ENCODE results near the gene GHRHR. TPM values are rescaled to one million over a fixed set of nuclear protein-coding genes. Genes with fewer than 3 reads are reported as not detected.
A peak's percentile ranks its signal among the peaks of the same experiment; 100 is the strongest.

Gene GHRHR
- total and polyA plus RNA-seq, 9 donors: not detected

DNA sequence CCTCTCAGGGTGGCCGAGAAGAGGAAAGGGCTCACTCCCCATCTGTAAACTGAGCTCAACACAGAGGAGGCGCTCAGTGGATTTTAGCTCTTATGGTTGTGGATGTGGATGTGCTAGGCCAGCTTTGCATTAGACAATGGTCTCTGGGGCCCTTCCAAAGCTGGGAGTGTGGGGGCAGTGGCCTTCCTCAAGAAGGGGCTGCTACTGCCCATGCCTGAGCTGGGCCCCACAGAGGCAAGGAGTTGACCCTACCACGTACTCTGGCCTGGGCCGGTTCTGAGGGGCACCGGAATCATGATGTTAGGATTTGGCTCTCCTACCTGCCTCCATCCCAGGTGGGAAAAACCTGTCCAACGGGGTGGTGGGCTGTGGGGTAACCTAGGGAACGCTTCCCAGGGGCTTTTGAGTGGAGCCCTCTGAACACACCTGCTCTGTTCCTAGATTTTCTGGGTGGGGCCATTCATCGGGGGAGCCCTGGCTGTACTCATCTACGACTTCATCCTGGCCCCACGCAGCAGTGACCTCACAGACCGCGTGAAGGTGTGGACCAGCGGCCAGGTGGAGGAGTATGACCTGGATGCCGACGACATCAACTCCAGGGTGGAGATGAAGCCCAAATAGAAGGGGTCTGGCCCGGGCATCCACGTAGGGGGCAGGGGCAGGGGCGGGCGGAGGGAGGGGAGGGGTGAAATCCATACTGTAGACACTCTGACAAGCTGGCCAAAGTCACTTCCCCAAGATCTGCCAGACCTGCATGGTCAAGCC lies 40.6 kb upstream of the GHRHR start:
- WGBS, 3 donors: 92 to 93% (median 93%) methylated on average over 19 of the region's 19 CpGs
- no peak for TF ChIP-seq EP300 (IDR thresholded peaks at IDR 0.05)
- no peak for TF ChIP-seq POLR2A (IDR thresholded peaks at IDR 0.05)
- TF ChIP-seq, protein P1, sequence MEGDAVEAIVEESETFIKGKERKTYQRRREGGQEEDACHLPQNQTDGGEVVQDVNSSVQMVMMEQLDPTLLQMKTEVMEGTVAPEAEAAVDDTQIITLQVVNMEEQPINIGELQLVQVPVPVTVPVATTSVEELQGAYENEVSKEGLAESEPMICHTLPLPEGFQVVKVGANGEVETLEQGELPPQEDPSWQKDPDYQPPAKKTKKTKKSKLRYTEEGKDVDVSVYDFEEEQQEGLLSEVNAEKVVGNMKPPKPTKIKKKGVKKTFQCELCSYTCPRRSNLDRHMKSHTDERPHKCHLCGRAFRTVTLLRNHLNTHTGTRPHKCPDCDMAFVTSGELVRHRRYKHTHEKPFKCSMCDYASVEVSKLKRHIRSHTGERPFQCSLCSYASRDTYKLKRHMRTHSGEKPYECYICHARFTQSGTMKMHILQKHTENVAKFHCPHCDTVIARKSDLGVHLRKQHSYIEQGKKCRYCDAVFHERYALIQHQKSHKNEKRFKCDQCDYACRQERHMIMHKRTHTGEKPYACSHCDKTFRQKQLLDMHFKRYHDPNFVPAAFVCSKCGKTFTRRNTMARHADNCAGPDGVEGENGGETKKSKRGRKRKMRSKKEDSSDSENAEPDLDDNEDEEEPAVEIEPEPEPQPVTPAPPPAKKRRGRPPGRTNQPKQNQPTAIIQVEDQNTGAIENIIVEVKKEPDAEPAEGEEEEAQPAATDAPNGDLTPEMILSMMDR (IDR thresholded peaks at IDR 0.05): no peak
- Histone ChIP-seq H3K27me3 (no peaks in the 10 kb centered on the region), H3K4me1 (ENCODE audit: insufficient read depth) (no peaks in the 10 kb centered on the region), H3K9me3 (no peaks in the 10 kb centered on the region), H3K36me3 (no peaks in the 10 kb centered on the region), H3K4me3 (no peak overlapping the region), H3K27ac (no peak overlapping the region)
- DNase-seq: peak; percentile 2 to 16 (median 6)
- intact Hi-C loops (cut with DNase I): no loop called here

DNA sequence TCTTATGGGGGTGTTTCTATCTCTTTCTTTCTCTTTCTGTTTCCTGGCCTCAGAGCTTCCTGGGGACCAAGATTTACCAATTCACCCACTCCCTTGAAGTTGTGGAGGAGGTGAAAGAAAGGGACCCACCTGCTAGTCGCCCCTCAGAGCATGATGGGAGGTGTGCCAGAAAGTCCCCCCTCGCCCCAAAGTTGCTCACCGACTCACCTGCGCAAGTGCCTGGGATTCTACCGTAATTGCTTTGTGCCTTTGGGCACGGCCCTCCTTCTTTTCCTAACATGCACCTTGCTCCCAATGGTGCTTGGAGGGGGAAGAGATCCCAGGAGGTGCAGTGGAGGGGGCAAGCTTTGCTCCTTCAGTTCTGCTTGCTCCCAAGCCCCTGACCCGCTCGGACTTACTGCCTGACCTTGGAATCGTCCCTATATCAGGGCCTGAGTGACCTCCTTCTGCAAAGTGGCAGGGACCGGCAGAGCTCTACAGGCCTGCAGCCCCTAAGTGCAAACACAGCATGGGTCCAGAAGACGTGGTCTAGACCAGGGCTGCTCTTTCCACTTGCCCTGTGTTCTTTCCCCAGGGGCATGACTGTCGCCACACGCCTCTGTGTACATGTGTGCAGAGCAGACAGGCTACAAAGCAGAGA lies 39.9 kb upstream of the GHRHR start:
- peak; percentile 5 to 15 (median 6) for DNase-seq
- WGBS, 3 donors: 80 to 85% (median 81%) methylated on average over 13 of the region's 13 CpGs
- no peaks in the 10 kb centered on the region for H3K9me3 ChIP-seq
- no peak for TF ChIP-seq POLR2A (IDR thresholded peaks at IDR 0.05)
- TF ChIP-seq, protein P1 (IDR thresholded peaks at IDR 0.05): no peak
- TF ChIP-seq EP300 (IDR thresholded peaks at IDR 0.05): no peak
- no peak overlapping the region for H3K4me3 ChIP-seq
- H3K27me3 ChIP-seq: no peaks in the 10 kb centered on the region
- H3K4me1 ChIP-seq (ENCODE audit: insufficient read depth): no peaks in the 10 kb centered on the region
- intact Hi-C loops (cut with DNase I): no loop called here
- H3K27ac ChIP-seq: no peak overlapping the region
- no peaks in the 10 kb centered on the region for H3K36me3 ChIP-seq

DNA sequence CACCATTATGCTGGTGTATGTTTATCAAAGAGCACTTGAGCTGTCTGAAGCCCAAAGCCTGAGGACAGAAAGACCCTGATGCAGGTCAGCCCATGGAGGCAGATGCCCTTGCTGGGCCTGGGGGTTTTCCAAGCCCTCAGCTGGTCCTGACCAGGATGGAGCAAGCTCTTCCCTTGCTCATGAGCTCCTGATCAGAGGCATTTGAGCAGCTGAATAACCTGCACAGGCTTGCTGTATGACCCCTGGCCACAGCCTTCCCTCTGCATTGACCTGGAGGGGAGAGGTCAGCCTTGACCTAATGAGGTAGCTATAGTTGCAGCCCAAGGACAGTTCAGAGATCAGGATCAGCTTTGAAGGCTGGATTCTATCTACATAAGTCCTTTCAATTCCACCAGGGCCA lies 39.1 kb upstream of the GHRHR start:
- Histone ChIP-seq H3K4me1 (ENCODE audit: insufficient read depth) (no peaks in the 10 kb centered on the region), H3K36me3 (no peaks in the 10 kb centered on the region), H3K27me3 (no peaks in the 10 kb centered on the region), H3K9me3 (no peaks in the 10 kb centered on the region), H3K27ac (no peak overlapping the region), H3K4me3 (no peak overlapping the region)
- peak in 3 of 5 donors; percentile 1 to 16 (median 6) for DNase-seq
- intact Hi-C loops (cut with DNase I): no loop called here
- TF ChIP-seq EP300 (IDR thresholded peaks at IDR 0.05) (no peak), POLR2A (IDR thresholded peaks at IDR 0.05) (no peak)
- TF ChIP-seq, protein P1 (IDR thresholded peaks at IDR 0.05): no peak

DNA sequence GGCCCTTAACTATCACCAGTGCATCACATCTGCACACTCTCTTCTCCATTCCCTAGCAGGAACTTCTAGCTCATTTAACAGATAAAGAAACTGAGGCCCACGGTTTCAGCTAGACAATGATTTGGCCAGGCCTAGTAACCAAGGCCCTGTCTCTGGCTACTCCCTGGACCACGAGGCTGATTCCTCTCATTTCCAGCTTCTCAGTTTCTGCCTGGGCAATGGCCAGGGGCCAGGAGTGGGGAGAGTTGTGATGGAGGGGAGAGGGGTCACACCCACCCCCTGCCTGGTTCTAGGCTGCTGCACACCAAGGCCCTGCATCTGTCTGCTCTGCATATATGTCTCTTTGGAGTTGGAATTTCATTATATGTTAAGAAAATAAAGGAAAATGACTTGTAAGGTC lies 38.6 kb upstream of the GHRHR start:
- H3K36me3 ChIP-seq: no peaks in the 10 kb centered on the region
- intact Hi-C loops (cut with DNase I): no loop called here

More for the DNA sequence above, 38.6 kb upstream of the GHRHR start:
- WGBS, 3 donors: 61 to 77% (median 65%) methylated on average over 2 of the region's 2 CpGs
- TF ChIP-seq EP300 (IDR thresholded peaks at IDR 0.05) (no peak), POLR2A (IDR thresholded peaks at IDR 0.05) (no peak)
- TF ChIP-seq, protein P1 (IDR thresholded peaks at IDR 0.05): no peak
- DNase-seq: peak in 2 of 5 donors; percentile 1 to 15
- Histone ChIP-seq H3K27me3 (no peaks in the 10 kb centered on the region), H3K27ac (no peak overlapping the region), H3K4me3 (no peak overlapping the region), H3K4me1 (ENCODE audit: insufficient read depth) (no peaks in the 10 kb centered on the region), H3K9me3 (no peaks in the 10 kb centered on the region)
